ENCODE results near the gene GNAS. TPM values are rescaled to one million over a fixed set of nuclear protein-coding genes. Genes with fewer than 3 reads are reported as not detected.

GNAS gene
- total RNA-seq, 4 donors from 2014 or later, result 2,457 to 5,038 (median 3,494) TPM

- Histone ChIP-seq H3K4me1 (peaks cover 21 to 22% of the 10 kb centered on the region in 2 donors), H3K4me3 (replicated peaks in 1 of 3) (no peak overlapping the region), H3K27ac (no peak overlapping the region), H3K27me3 (no peaks in the 10 kb centered on the region), H3K36me3 (no peaks in the 10 kb centered on the region), H3K9me3 (no peaks in the 10 kb centered on the region)
- intact Hi-C loops (cut with DNase I), result no loop called here
- no peak for DNase-seq
- TF ChIP-seq, protein P1, sequence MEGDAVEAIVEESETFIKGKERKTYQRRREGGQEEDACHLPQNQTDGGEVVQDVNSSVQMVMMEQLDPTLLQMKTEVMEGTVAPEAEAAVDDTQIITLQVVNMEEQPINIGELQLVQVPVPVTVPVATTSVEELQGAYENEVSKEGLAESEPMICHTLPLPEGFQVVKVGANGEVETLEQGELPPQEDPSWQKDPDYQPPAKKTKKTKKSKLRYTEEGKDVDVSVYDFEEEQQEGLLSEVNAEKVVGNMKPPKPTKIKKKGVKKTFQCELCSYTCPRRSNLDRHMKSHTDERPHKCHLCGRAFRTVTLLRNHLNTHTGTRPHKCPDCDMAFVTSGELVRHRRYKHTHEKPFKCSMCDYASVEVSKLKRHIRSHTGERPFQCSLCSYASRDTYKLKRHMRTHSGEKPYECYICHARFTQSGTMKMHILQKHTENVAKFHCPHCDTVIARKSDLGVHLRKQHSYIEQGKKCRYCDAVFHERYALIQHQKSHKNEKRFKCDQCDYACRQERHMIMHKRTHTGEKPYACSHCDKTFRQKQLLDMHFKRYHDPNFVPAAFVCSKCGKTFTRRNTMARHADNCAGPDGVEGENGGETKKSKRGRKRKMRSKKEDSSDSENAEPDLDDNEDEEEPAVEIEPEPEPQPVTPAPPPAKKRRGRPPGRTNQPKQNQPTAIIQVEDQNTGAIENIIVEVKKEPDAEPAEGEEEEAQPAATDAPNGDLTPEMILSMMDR (IDR thresholded peaks at IDR 0.05), result no peak
- TF ChIP-seq POLR2A (IDR thresholded peaks at IDR 0.05), result no peak
Measured at GRCh38 chr20:58886546-58886945, 34.0 kb downstream of the GNAS start.

GRCh38 chr20:58888103-58888502 is 35.6 kb downstream of the GNAS start:
- no peaks in the 10 kb centered on the region for H3K9me3 ChIP-seq
- H3K36me3 ChIP-seq, result no peaks in the 10 kb centered on the region
- 60 to 72% methylated on average over 10 to 12 of the region's 12 CpGs for WGBS, 2 donors
- no peak for DNase-seq
- H3K27me3 ChIP-seq, result no peaks in the 10 kb centered on the region
- peaks cover 6 to 11% of the 10 kb centered on the region in 2 donors for H3K4me1 ChIP-seq
- H3K27ac ChIP-seq, result peak overlapping the region; percentile 41 to 100 (median 99)
- H3K4me3 ChIP-seq (replicated peaks in 1 of 3), result peak overlapping the region; percentile 17 to 52 (median 43)
- intact Hi-C loops (cut with DNase I), result no loop called here
- TF ChIP-seq POLR2A (IDR thresholded peaks at IDR 0.05), result no peak
- TF ChIP-seq, protein P1 (IDR thresholded peaks at IDR 0.05), result no peak

- intact Hi-C loops (cut with DNase I), result no loop called here
- Histone ChIP-seq H3K36me3 (no peaks in the 10 kb centered on the region), H3K4me1 (peaks cover 6 to 13% of the 10 kb centered on the region in 2 donors), H3K27me3 (no peaks in the 10 kb centered on the region), H3K9me3 (no peaks in the 10 kb centered on the region), H3K27ac (peak overlapping the region; percentile 99 to 100 (median 99)), H3K4me3 (replicated peaks in 1 of 3) (peak overlapping the region; percentile 17 to 75 (median 43))
- peak; percentile 97 to 98 for TF ChIP-seq POLR2A (IDR thresholded peaks at IDR 0.05)
- TF ChIP-seq, protein P1 (IDR thresholded peaks at IDR 0.05), result no peak
- DNase-seq, result peak; percentile 80 to 81
- WGBS, 2 donors, result 71 to 80% methylated on average over 53 to 84 of the region's 101 CpGs
Measured at GRCh38 chr20:58888521-58889333, 36.2 kb downstream of the GNAS start.

DNA sequence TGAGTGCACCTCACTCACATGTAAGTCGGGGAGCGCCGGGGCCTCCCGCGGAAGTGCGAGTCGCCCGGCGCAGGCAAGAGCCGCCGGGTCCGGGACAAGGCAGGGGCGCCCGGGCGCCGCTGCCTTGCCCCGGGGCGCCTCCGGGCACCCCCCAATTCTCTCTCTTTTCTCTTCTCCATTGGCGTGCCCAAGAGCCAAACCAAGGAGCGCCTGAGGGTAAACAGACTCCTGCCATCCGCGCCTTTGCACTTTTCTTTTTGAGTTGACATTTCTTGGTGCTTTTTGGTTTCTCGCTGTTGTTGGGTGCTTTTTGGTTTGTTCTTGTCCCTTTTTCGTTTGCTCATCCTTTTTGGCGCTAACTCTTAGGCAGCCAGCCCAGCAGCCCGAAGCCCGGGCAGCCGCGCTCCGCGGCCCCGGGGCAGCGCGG is 36.8 kb downstream of the GNAS start:
- Histone ChIP-seq H3K4me3 (replicated peaks in 1 of 3) (peak overlapping the region in 2 of 3 donors; percentile 43 to 75), H3K9me3 (no peaks in the 10 kb centered on the region), H3K4me1 (peaks cover 9 to 16% of the 10 kb centered on the region in 2 donors), H3K27ac (peak overlapping the region; percentile 99 to 100 (median 99)), H3K27me3 (no peaks in the 10 kb centered on the region), H3K36me3 (no peaks in the 10 kb centered on the region)
- TF ChIP-seq, protein P1 (IDR thresholded peaks at IDR 0.05), result no peak
- TF ChIP-seq POLR2A (IDR thresholded peaks at IDR 0.05), result no peak
- no peak for DNase-seq
- intact Hi-C loops (cut with DNase I), result no loop called here
- whole genome bisulfite sequencing, 2 donors, result 44 to 57% methylated on average over 35 of the region's 35 CpGs

All from thyroid gland (tissue), 4 donors.